Thyroid gland (tissue), 4 donors: ENCODE results near the gene DOK6.

Experiments used
- CTCF ChIP-seq, 6 experiments: fragments of 200-600 bp in 3 of 6; fragments of 450-650 bp in 3 of 6; sonication (generic) in 3 of 6; IDR thresholded peaks; one replicate each; pipeline ENCODE4 v1.5.1; 2016 to 2019; ENCODE audit warnings: antibody characterized with exemption in 6 of 6, mild to moderate bottlenecking in 2 of 6, inconsistent platforms in 1 of 6, moderate library complexity in 1 of 6
- POLR2A ChIP-seq, 2 donors: fragments of 450-650 bp; IDR thresholded peaks; one replicate each; pipeline ENCODE4 v1.6.1; 2017; ENCODE audit warnings: antibody characterized with exemption in 2 of 2, mild to moderate bottlenecking in 2 of 2, moderate library complexity in 1 of 2

- TF ChIP-seq CTCF (IDR thresholded peaks at IDR 0.05) (no peak), POLR2A (IDR thresholded peaks at IDR 0.05) (no peak)
Measured at GRCh38 chr18:69674292-69674877, 273.7 kb downstream of the DOK6 start.
